NCI-H1092 (cell line): ENCODE measurements around the gene CNTNAP2.

Experiments
- DNase-seq: peaks from one replicate; lab custom pipeline; 2025; lab: John Stamatoyannopoulos, UW

The CNTNAP2 gene

GRCh38 chr7:147857152-147858140 lies 1740.8 kb downstream of the CNTNAP2 start:
- DNase-seq: no peak

GRCh38 chr7:147858421-147858820 lies 1741.8 kb downstream of the CNTNAP2 start:
- no peak for DNase-seq

GRCh38 chr7:147859033-147859432 lies 1742.4 kb downstream of the CNTNAP2 start:
- no peak for DNase-seq

- no peak for DNase-seq
Measured at GRCh38 chr7:147859486-147859885, 1742.9 kb downstream of the CNTNAP2 start.

- DNase-seq: peak; percentile 49
Measured at GRCh38 chr7:147861058-147861716, 1744.6 kb downstream of the CNTNAP2 start.

- no peak for DNase-seq
Measured at GRCh38 chr7:147861945-147862344, 1745.3 kb downstream of the CNTNAP2 start.

- DNase-seq: no peak
Measured at GRCh38 chr7:147869456-147869855, 1752.9 kb downstream of the CNTNAP2 start.

GRCh38 chr7:147878912-147879661 lies 1762.5 kb downstream of the CNTNAP2 start:
- DNase-seq: no peak

GRCh38 chr7:147885869-147886268 lies 1769.3 kb downstream of the CNTNAP2 start:
- DNase-seq: no peak

- DNase-seq: no peak
Measured at GRCh38 chr7:147894271-147894670, 1777.7 kb downstream of the CNTNAP2 start.

GRCh38 chr7:147896121-147896520 lies 1779.5 kb downstream of the CNTNAP2 start:
- no peak for DNase-seq

- no peak for DNase-seq
Measured at GRCh38 chr7:147903536-147904218, 1787.1 kb downstream of the CNTNAP2 start.

- DNase-seq: no peak
Measured at GRCh38 chr7:147904219-147904576, 1787.6 kb downstream of the CNTNAP2 start.

GRCh38 chr7:147909431-147910148 lies 1793.0 kb downstream of the CNTNAP2 start:
- no peak for DNase-seq

GRCh38 chr7:147911201-147911601 lies 1794.6 kb downstream of the CNTNAP2 start:
- DNase-seq: no peak

- DNase-seq: no peak
Measured at GRCh38 chr7:147912291-147912690, 1795.7 kb downstream of the CNTNAP2 start.

- no peak for DNase-seq
Measured at GRCh38 chr7:147912946-147913638, 1796.5 kb downstream of the CNTNAP2 start.

- no peak for DNase-seq
Measured at GRCh38 chr7:147915781-147916180, 1799.2 kb downstream of the CNTNAP2 start.

GRCh38 chr7:147916573-147916972 lies 1800.0 kb downstream of the CNTNAP2 start:
- DNase-seq: no peak

- DNase-seq: no peak
Measured at GRCh38 chr7:147923841-147924240, 1807.2 kb downstream of the CNTNAP2 start.

- no peak for DNase-seq
Measured at GRCh38 chr7:147937428-147937827, 1820.8 kb downstream of the CNTNAP2 start.
